B cell (primary cell): ENCODE results near the gene ANO2.

Experiments used
- EZH2 ChIP-seq: IDR thresholded peaks from 2 replicates; pipeline ENCODE4 v1.6.1; 2012; ENCODE audit warnings: borderline replicate concordance, low read depth, mild to moderate bottlenecking, moderate library complexity, low read length; ENCODE audit not compliant: insufficient read depth, poor library complexity, severe bottlenecking
- TF ChIP-seq, protein P1 (sequence below): fragments of 200-600 bp; IDR thresholded peaks from one replicate; pipeline ENCODE4 v1.8.0; 2022; ENCODE audit warnings: antibody characterized with exemption, mild to moderate bottlenecking

DNA sequence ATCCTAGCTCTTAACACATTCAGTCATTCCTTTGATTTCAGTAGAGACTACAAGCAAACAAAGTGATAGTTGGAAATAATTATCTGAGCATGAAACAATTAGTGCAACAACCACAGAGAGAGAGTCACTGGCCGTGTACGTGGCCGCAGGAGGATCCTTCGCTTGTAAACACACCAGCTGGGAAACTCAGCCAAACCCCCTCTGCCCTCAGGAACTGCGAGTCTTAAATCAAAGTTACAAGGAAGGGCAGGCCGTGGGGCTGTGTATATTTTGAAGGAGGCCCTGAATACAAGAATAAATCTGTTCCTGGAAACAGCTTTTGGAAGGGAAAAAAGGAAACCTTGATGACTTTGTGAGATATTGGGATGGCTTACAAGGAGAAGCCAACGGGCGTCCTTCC lies 164.5 kb downstream of the ANO2 start:
- TF ChIP-seq EZH2, result no peak
- TF ChIP-seq, protein P1, sequence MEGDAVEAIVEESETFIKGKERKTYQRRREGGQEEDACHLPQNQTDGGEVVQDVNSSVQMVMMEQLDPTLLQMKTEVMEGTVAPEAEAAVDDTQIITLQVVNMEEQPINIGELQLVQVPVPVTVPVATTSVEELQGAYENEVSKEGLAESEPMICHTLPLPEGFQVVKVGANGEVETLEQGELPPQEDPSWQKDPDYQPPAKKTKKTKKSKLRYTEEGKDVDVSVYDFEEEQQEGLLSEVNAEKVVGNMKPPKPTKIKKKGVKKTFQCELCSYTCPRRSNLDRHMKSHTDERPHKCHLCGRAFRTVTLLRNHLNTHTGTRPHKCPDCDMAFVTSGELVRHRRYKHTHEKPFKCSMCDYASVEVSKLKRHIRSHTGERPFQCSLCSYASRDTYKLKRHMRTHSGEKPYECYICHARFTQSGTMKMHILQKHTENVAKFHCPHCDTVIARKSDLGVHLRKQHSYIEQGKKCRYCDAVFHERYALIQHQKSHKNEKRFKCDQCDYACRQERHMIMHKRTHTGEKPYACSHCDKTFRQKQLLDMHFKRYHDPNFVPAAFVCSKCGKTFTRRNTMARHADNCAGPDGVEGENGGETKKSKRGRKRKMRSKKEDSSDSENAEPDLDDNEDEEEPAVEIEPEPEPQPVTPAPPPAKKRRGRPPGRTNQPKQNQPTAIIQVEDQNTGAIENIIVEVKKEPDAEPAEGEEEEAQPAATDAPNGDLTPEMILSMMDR, result no peak
